Keratinocyte (primary cell): Measurements from ENCODE around the gene TMEM9. TPM values are rescaled to one million over a fixed set of nuclear protein-coding genes. Genes with fewer than 3 reads are reported as not detected.
A peak's percentile ranks its signal among the peaks of the same experiment; 100 is the strongest.

Experiments
- DNase-seq: peaks from one replicate; pipeline ENCODE4 v3.0.0-alpha.2; 2011; ENCODE audit warnings: low read depth, missing footprints, low spot score
- FAIRE-seq: peaks from 2 replicates; lab custom pipeline; 2011; peaks lifted over from hg19 to GRCh38; lab: Jason Lieb, UNC
- H2AFZ ChIP-seq: 2 replicates; pipeline ENCODE4 v1.6.0; 2012; ENCODE audit warnings: low read length, control low read depth, inconsistent platforms; ENCODE audit not compliant: control insufficient read depth
- H3K27ac ChIP-seq: 2 replicates; pipeline ENCODE4 v1.5.1; 2011; ENCODE audit warnings: low read length; ENCODE audit not compliant: control insufficient read depth, insufficient read depth
- H3K27me3 ChIP-seq: 3 replicates; pipeline ENCODE4 v1.6.0; 2011; ENCODE audit warnings: low read length; ENCODE audit not compliant: control insufficient read depth, insufficient read depth; ENCODE audit errors: extremely low read depth
- H3K36me3 ChIP-seq, 2 experiments: 2 replicates in 1 of 2; 3 replicates in 1 of 2; pipeline ENCODE4 v1.5.1; 2011; ENCODE audit warnings: low read length in 2 of 2, mild to moderate bottlenecking in 1 of 2; ENCODE audit not compliant: control insufficient read depth in 2 of 2, insufficient read depth in 2 of 2; ENCODE audit errors: extremely low read depth in 1 of 2
- H3K4me1 ChIP-seq: 3 replicates; pipeline ENCODE4 v1.5.1; 2011; ENCODE audit warnings: low read length; ENCODE audit not compliant: control insufficient read depth, insufficient read depth; ENCODE audit errors: extremely low read depth
- H3K4me2 ChIP-seq: 3 replicates; pipeline ENCODE4 v1.6.0; 2011; ENCODE audit warnings: low read depth, low read length; ENCODE audit not compliant: control insufficient read depth, insufficient read depth; ENCODE audit errors: extremely low read depth
- H3K4me3 ChIP-seq, 3 experiments: fragments of 200-600 bp in 1 of 3; sonication (generic) in 1 of 3; 2 replicates in 2 of 3; 3 replicates in 1 of 3; pipeline ENCODE4 v1.5.1; 2011 to 2016; ENCODE audit warnings: low read length in 3 of 3, mild to moderate bottlenecking in 3 of 3, control low read depth in 2 of 3, inconsistent platforms in 1 of 3, low read depth in 1 of 3, mixed read lengths in 1 of 3, mixed run types in 1 of 3, moderate library complexity in 1 of 3; ENCODE audit not compliant: control insufficient read depth in 2 of 3, insufficient read depth in 2 of 3; ENCODE audit errors: extremely low read depth in 1 of 3
- H3K79me2 ChIP-seq: 2 replicates; pipeline ENCODE4 v1.6.0; 2012; ENCODE audit warnings: low read length; ENCODE audit not compliant: control insufficient read depth, insufficient read depth
- H3K9ac ChIP-seq: 3 replicates; pipeline ENCODE4 v1.6.0; 2011; ENCODE audit warnings: low read length; ENCODE audit not compliant: control insufficient read depth, insufficient read depth; ENCODE audit errors: extremely low read depth
- H3K9me1 ChIP-seq: 3 replicates; pipeline ENCODE4 v1.6.0; 2011; ENCODE audit warnings: low read length; ENCODE audit not compliant: control insufficient read depth, insufficient read depth; ENCODE audit errors: extremely low read depth
- H3K9me3 ChIP-seq: 2 replicates; pipeline ENCODE4 v1.5.1; 2012; ENCODE audit warnings: low read depth, low read length; ENCODE audit not compliant: control insufficient read depth
- H4K20me1 ChIP-seq: 3 replicates; pipeline ENCODE4 v1.6.0; 2011; ENCODE audit warnings: low read length; ENCODE audit not compliant: control insufficient read depth, insufficient read depth; ENCODE audit errors: extremely low read depth
- EZH2 ChIP-seq: IDR thresholded peaks from one replicate; pipeline ENCODE4 v1.6.1; 2012; ENCODE audit warnings: inconsistent platforms, mild to moderate bottlenecking, low read length, moderate library complexity
- dilution Hi-C: fragments of 300-500 bp; cut with MboI; formaldehyde crosslinking; loops from one replicate; pipeline ENCODE4 v1.7.0; 2020; ENCODE audit warnings: low sequenced_read_pairs; ENCODE audit not compliant: extremely low pct_ligation_motif_present
- polyA plus RNA-seq, 5 experiments: library from polyadenylated mRNA; depleted of rRNA in 3 of 5; stranded (reverse) in 3 of 5; stranded (forward) in 1 of 5; unstranded in 1 of 5; fragments of >200 nt; gene quantifications; 1 replicate in 1 of 5; 2 replicates in 3 of 5; 3 replicates in 1 of 5; pipeline versions ENCODE4 v1.2.1 to v1.2.3, GENCODE V29; 2011 to 2012; ENCODE audit warnings: missing spikeins in 2 of 5, low read depth in 1 of 5, low replicate concordance in 1 of 5
- TF ChIP-seq, protein P1 (sequence below), 3 experiments: IDR thresholded peaks in 1 of 3; conservative IDR thresholded peaks in 1 of 3; optimal IDR thresholded peaks in 1 of 3; 2 replicates in 2 of 3; 3 replicates in 1 of 3; pipeline versions ENCODE3 to v1.5.1; 2011; ENCODE audit warnings: low read length in 3 of 3, mild to moderate bottlenecking in 3 of 3, moderate library complexity in 2 of 3, control low read depth in 1 of 3, inconsistent platforms in 1 of 3; ENCODE audit not compliant: insufficient read depth in 2 of 3; ENCODE audit errors: extremely low read depth in 1 of 3

Gene TMEM9
- polyA plus RNA-seq, 1 donor (not counting 4 experiments of a cell fraction or from before 2014, with no cell fraction given), result 56.0 TPM

DNA sequence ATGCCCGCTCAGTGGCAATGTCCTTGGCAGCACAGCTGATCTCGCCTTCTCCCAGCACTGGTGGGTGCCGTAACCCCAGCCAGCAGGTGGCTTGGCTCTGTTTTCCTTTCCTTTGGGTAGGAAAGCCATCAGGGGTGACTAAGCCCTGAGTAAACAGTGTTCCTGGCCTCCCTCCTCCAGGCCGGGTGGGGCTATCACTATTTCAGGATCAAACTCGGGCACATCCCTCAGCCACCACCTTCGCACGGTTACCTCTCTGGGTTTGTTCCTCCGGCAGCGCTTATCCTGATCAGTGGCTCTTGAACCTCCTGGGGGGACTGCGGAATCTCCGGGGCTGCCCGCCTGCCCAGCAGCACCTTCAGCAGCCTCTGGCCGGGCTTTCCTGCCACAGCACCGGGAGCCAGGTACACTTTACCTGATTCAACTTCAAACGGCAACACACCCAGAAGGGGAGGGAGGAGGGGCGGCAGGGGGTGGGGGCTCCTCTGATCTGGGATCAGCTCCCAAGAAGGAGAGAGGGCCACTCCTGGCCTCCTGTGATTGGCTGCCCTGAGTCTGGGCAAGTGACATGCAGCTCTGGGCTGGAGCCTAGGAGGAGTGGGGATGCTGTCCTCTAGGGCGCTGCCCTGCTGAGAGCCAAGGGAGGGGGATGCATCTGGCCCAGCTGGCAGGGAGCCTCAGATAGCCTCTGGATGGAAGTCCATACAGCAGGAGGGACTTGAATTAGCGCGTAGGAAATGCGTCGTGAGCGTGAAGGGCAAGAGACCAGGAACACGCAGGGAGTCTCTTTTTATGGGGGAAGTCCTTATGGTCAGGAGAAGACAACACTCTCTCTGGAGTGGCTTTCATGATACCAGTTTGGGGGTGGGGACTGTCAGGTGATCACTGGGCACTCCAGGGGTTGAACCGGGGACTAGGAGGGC lies 27.2 kb downstream of the TMEM9 start, which contains the start of gene ASCL5:
Gene ASCL5 (minus strand): TSS at position 353 of the 923 bp plus-strand sequence. CDS start 11,812 bp downstream, outside the sequence.
- H4K20me1 ChIP-seq, result no peaks in the 10 kb centered on the region
- no peak for FAIRE-seq
- dilution Hi-C loops, result no loop called here
- no peak for TF ChIP-seq EZH2
- TF ChIP-seq, protein P1, sequence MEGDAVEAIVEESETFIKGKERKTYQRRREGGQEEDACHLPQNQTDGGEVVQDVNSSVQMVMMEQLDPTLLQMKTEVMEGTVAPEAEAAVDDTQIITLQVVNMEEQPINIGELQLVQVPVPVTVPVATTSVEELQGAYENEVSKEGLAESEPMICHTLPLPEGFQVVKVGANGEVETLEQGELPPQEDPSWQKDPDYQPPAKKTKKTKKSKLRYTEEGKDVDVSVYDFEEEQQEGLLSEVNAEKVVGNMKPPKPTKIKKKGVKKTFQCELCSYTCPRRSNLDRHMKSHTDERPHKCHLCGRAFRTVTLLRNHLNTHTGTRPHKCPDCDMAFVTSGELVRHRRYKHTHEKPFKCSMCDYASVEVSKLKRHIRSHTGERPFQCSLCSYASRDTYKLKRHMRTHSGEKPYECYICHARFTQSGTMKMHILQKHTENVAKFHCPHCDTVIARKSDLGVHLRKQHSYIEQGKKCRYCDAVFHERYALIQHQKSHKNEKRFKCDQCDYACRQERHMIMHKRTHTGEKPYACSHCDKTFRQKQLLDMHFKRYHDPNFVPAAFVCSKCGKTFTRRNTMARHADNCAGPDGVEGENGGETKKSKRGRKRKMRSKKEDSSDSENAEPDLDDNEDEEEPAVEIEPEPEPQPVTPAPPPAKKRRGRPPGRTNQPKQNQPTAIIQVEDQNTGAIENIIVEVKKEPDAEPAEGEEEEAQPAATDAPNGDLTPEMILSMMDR (optimal IDR thresholded peaks at IDR 0.05 in 1 of 3, IDR thresholded peaks at IDR 0.05 in 1 of 3, conservative IDR thresholded peaks at IDR 0.05 in 1 of 3; ENCODE audit: extremely low read depth in 1 of 3, insufficient read depth in 2 of 3, low read length in 3 of 3), result peak; percentile 28 to 34 (median 29)
- no peaks in the 10 kb centered on the region for H3K9me3 ChIP-seq
- no peak for DNase-seq
- no peak within 1 kb of the TSS for H3K27ac ChIP-seq
- no peak within 1 kb of the TSS for H2AFZ ChIP-seq
- H3K27me3 ChIP-seq, result peaks cover 25% of the 10 kb centered on the region
- H3K4me1 ChIP-seq, result peaks cover 14% of the 10 kb centered on the region
- no peaks in the 10 kb centered on the region for H3K79me2 ChIP-seq
- H3K9ac ChIP-seq, result no peak within 1 kb of the TSS
- no peak within 1 kb of the TSS for H3K4me3 ChIP-seq
- H3K36me3 ChIP-seq, result no peaks in the 10 kb centered on the region
- H3K4me2 ChIP-seq, result peak within 1 kb of the TSS; percentile 34
- H3K9me1 ChIP-seq, result no peaks in the 10 kb centered on the region

DNA sequence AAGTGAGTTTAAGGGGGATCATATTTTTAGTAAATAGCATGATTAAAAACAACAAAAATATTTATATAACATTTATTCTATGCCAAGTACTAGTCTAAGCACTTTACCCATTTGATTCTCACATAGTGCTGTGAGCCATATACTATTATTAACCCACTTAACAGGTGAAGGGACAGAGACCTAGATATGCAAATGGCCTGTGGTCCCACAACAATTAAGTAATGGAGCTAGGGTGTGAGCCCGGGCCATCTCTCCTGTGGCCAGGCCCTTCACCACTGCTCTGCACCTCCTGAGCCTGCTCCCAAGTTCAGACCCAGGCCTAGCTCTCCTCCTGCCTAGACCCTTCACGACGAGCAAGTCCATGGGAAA lies 27.8 kb downstream of the TMEM9 start:
- no peak for DNase-seq
- H4K20me1 ChIP-seq, result no peaks in the 10 kb centered on the region
- no peaks in the 10 kb centered on the region for H3K79me2 ChIP-seq
- H3K9ac ChIP-seq, result no peak overlapping the region
- peaks cover 14% of the 10 kb centered on the region for H3K4me1 ChIP-seq
- no peaks in the 10 kb centered on the region for H3K36me3 ChIP-seq
- peaks cover 29% of the 10 kb centered on the region for H3K27me3 ChIP-seq
- no peak overlapping the region for H3K27ac ChIP-seq
- TF ChIP-seq, protein P1 (optimal IDR thresholded peaks at IDR 0.05 in 1 of 3, IDR thresholded peaks at IDR 0.05 in 1 of 3, conservative IDR thresholded peaks at IDR 0.05 in 1 of 3; ENCODE audit: extremely low read depth in 1 of 3, insufficient read depth in 2 of 3, low read length in 3 of 3), result no peak
- TF ChIP-seq EZH2, result no peak
- H3K4me3 ChIP-seq, result no peak overlapping the region
- H3K4me2 ChIP-seq, result peak overlapping the region; percentile 34
- no peak overlapping the region for H2AFZ ChIP-seq
- dilution Hi-C loops, result no loop called here
- no peak for FAIRE-seq
- no peaks in the 10 kb centered on the region for H3K9me3 ChIP-seq
- no peaks in the 10 kb centered on the region for H3K9me1 ChIP-seq
